Measurements from ENCODE around the gene CIB2. TPM values are rescaled to one million over a fixed set of nuclear protein-coding genes. Genes with fewer than 3 reads are reported as not detected.

The CIB2 gene
- polyA plus RNA-seq, 1 donor from 2014 or later = 32.4 TPM

DNA sequence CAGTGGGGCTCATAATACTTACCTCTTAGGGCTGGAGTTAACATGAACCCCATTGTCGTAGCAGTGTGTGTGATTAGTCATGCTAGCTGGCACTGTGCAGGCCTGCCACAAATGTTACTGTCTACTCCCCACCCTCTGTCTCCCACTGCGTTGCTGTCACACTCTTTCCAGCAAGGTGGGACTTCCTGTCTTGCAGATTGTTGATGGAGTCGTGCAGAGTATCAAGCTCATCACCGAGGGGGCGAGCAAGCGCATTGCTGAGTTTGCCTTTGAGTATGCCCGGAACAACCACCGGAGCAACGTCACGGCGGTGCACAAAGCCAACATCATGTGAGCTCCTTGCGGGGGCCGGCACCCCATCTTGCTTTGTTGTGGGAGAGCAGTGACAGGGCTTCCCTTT is 30.8 kb upstream of the CIB2 start:
- peaks cover under 1% of the 10 kb centered on the region for H3K36me3 ChIP-seq (ENCODE audit: insufficient read depth, low read length)
- no peak overlapping the region for H3K27ac ChIP-seq (ENCODE audit: low read length)

DNA sequence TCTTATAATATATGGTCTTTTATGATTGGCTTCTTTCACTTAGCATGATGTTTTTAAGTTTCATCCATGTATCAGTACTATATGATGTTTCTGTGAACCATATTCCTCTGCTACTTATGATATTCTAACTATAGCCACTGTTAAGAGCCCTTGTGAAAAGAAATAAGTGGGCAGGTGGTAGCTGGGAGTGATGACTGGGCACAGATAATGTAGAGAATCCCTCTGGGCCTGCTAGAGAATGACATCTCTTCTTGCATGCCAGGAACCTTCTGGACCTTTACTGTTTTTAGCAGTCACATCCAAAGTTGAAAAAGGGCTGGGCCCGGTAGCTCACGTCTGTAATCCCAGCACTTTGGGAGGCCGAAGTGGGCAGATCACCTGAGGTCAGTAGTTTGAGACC is 28.1 kb upstream of the CIB2 start:
- no peak overlapping the region for H3K4me2 ChIP-seq (ENCODE audit: low read length)
- no peaks in the 10 kb centered on the region for H4K20me1 ChIP-seq (ENCODE audit: insufficient read depth)
- no peak overlapping the region for H3K27ac ChIP-seq (ENCODE audit: low read length)
- no peaks in the 10 kb centered on the region for H3K9me3 ChIP-seq (ENCODE audit: low read length)
- peaks cover 8% of the 10 kb centered on the region for H3K36me3 ChIP-seq (ENCODE audit: insufficient read depth, low read length)
- no peaks in the 10 kb centered on the region for H3K27me3 ChIP-seq (ENCODE audit: insufficient read depth, low read depth, low read length)
- TF ChIP-seq EP300 (conservative IDR thresholded peaks at IDR 0.05; ENCODE audit: poor library complexity, severe bottlenecking) (no peak), TAF1 (IDR thresholded peaks at IDR 0.05; ENCODE audit: low read depth) (no peak), SMC3 (conservative IDR thresholded peaks at IDR 0.05; ENCODE audit: poor library complexity) (no peak), MXI1 (conservative IDR thresholded peaks at IDR 0.05; ENCODE audit: poor library complexity, severe bottlenecking) (no peak)
- H3F3A ChIP-seq (ENCODE audit: insufficient read depth, low read length, poor library complexity, severe bottlenecking) = no peaks in the 10 kb centered on the region
- H3K9me2 ChIP-seq (ENCODE audit: insufficient read depth, low read length) = no peaks in the 10 kb centered on the region
- H3K9ac ChIP-seq (ENCODE audit: low read length) = no peak overlapping the region
- peaks cover under 1% of the 10 kb centered on the region for H3K79me2 ChIP-seq (replicated peaks; ENCODE audit: insufficient read depth, low read length)
- no peak overlapping the region for H2AFZ ChIP-seq (ENCODE audit: low read depth, low read length)
- H3K4me3 ChIP-seq (ENCODE audit: low read length) = no peak overlapping the region

More for the DNA sequence above, 30.8 kb upstream of the CIB2 start:
- TF ChIP-seq POLR2AphosphoS5 (IDR thresholded peaks at IDR 0.05) = no peak
- TF ChIP-seq RAD21 (conservative IDR thresholded peaks at IDR 0.05) = no peak
- no peak for TF ChIP-seq TAF1 (IDR thresholded peaks at IDR 0.05; ENCODE audit: low read depth)
- TF ChIP-seq, protein P1, sequence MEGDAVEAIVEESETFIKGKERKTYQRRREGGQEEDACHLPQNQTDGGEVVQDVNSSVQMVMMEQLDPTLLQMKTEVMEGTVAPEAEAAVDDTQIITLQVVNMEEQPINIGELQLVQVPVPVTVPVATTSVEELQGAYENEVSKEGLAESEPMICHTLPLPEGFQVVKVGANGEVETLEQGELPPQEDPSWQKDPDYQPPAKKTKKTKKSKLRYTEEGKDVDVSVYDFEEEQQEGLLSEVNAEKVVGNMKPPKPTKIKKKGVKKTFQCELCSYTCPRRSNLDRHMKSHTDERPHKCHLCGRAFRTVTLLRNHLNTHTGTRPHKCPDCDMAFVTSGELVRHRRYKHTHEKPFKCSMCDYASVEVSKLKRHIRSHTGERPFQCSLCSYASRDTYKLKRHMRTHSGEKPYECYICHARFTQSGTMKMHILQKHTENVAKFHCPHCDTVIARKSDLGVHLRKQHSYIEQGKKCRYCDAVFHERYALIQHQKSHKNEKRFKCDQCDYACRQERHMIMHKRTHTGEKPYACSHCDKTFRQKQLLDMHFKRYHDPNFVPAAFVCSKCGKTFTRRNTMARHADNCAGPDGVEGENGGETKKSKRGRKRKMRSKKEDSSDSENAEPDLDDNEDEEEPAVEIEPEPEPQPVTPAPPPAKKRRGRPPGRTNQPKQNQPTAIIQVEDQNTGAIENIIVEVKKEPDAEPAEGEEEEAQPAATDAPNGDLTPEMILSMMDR (IDR thresholded peaks at IDR 0.05; ENCODE audit: poor library complexity, severe bottlenecking) = no peak
- TF ChIP-seq EZH2 (IDR thresholded peaks at IDR 0.05; ENCODE audit: borderline replicate concordance, insufficient read depth, low read length, poor library complexity, severe bottlenecking) = no peak
- no peak for TF ChIP-seq EP300 (conservative IDR thresholded peaks at IDR 0.05; ENCODE audit: poor library complexity, severe bottlenecking)
- no peak for TF ChIP-seq MXI1 (conservative IDR thresholded peaks at IDR 0.05; ENCODE audit: poor library complexity, severe bottlenecking)
- no peak for TF ChIP-seq SMC3 (conservative IDR thresholded peaks at IDR 0.05; ENCODE audit: poor library complexity)
- TF ChIP-seq, protein P2, sequence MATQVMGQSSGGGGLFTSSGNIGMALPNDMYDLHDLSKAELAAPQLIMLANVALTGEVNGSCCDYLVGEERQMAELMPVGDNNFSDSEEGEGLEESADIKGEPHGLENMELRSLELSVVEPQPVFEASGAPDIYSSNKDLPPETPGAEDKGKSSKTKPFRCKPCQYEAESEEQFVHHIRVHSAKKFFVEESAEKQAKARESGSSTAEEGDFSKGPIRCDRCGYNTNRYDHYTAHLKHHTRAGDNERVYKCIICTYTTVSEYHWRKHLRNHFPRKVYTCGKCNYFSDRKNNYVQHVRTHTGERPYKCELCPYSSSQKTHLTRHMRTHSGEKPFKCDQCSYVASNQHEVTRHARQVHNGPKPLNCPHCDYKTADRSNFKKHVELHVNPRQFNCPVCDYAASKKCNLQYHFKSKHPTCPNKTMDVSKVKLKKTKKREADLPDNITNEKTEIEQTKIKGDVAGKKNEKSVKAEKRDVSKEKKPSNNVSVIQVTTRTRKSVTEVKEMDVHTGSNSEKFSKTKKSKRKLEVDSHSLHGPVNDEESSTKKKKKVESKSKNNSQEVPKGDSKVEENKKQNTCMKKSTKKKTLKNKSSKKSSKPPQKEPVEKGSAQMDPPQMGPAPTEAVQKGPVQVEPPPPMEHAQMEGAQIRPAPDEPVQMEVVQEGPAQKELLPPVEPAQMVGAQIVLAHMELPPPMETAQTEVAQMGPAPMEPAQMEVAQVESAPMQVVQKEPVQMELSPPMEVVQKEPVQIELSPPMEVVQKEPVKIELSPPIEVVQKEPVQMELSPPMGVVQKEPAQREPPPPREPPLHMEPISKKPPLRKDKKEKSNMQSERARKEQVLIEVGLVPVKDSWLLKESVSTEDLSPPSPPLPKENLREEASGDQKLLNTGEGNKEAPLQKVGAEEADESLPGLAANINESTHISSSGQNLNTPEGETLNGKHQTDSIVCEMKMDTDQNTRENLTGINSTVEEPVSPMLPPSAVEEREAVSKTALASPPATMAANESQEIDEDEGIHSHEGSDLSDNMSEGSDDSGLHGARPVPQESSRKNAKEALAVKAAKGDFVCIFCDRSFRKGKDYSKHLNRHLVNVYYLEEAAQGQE (IDR thresholded peaks at IDR 0.05; ENCODE audit: borderline replicate concordance) = no peak
- H3F3A ChIP-seq (ENCODE audit: insufficient read depth, low read length, poor library complexity, severe bottlenecking) = no peaks in the 10 kb centered on the region
- no peak overlapping the region for H3K4me2 ChIP-seq (ENCODE audit: low read length)
- H3K79me2 ChIP-seq (replicated peaks; ENCODE audit: insufficient read depth, low read length) = no peaks in the 10 kb centered on the region
- H3K27me3 ChIP-seq (ENCODE audit: insufficient read depth, low read depth, low read length) = no peaks in the 10 kb centered on the region
- H3K9me2 ChIP-seq (ENCODE audit: insufficient read depth, low read length) = no peaks in the 10 kb centered on the region
- H3K9ac ChIP-seq (ENCODE audit: low read length) = no peak overlapping the region
- no peaks in the 10 kb centered on the region for H3K9me3 ChIP-seq (ENCODE audit: low read length)
- no peak overlapping the region for H2AFZ ChIP-seq (ENCODE audit: low read depth, low read length)
- H4K20me1 ChIP-seq (ENCODE audit: insufficient read depth) = no peaks in the 10 kb centered on the region
- no peak overlapping the region for H3K4me3 ChIP-seq (ENCODE audit: low read length)

Measured in neural cell (in vitro differentiated cells).